Activated CD4-positive, alpha-beta T cell treated with anti-CD3 and anti-CD28 coated beads, Interleukin-2, amount 10 ng/mL, durations not matched to agents 24 days and 14 days (primary cell): ENCODE measurements around the gene MIEF1. TPM values are rescaled to one million over a fixed set of nuclear protein-coding genes. Genes with fewer than 3 reads are reported as not detected.
"Not testable (repeated sequence)": the region's sequence is repeated elsewhere in the genome, so short reads cannot be mapped to it uniquely, and the experiment has no call there.

Experiments
- DNase-seq: peaks from one replicate; pipeline ENCODE4 v3.0.0; 2022
- H3K27ac Mint-ChIP-seq: one replicate; pipeline ENCODE4 v1.8.0; 2022; ENCODE audit warnings: mild to moderate bottlenecking, mixed read lengths
- H3K27me3 Mint-ChIP-seq: one replicate; pipeline ENCODE4 v1.8.0; 2022; ENCODE audit warnings: mixed read lengths
- H3K36me3 Mint-ChIP-seq: one replicate; pipeline ENCODE4 v1.8.0; 2022; ENCODE audit warnings: low read depth, mild to moderate bottlenecking, mixed read lengths
- H3K4me1 Mint-ChIP-seq: one replicate; pipeline ENCODE4 v1.8.0; 2021; ENCODE audit warnings: mixed read lengths
- H3K4me3 Mint-ChIP-seq: one replicate; pipeline ENCODE4 v1.8.0; 2022; ENCODE audit warnings: mild to moderate bottlenecking, moderate library complexity, mixed read lengths
- H3K9me3 Mint-ChIP-seq: one replicate; pipeline ENCODE4 v1.8.0; 2021; ENCODE audit warnings: mixed read lengths
- intact Hi-C: fragments of 100-400 bp; cut with micrococcal nuclease; formaldehyde crosslinking; loops from one replicate; pipeline ENCODE4 v1.15.1; 2023
- total RNA-seq: library from RNA; stranded (reverse); gene quantifications from 2 replicates; pipeline ENCODE4 v1.2.3, GENCODE V29; 2022

The MIEF1 gene
- total RNA-seq, 1 donor from 2014 or later = 54.8 TPM

- Mint-ChIP-seq H3K4me3 (peak overlapping the region; percentile 93), H3K4me1 (peaks cover 45% of the 10 kb centered on the region), H3K9me3 (no peaks in the 10 kb centered on the region), H3K27me3 (peaks cover 2% of the 10 kb centered on the region), H3K27ac (peak overlapping the region; percentile 98), H3K36me3 (peaks cover 63% of the 10 kb centered on the region)
- intact Hi-C loops = loop anchor here (1.0 to 10.0 kb wide), 5 partner anchors 13 to 1765 kb away; partner anchors contain the start of genes MIEF1, RANGAP1, RPL3 and RPS19BP1
- DNase-seq = peak; percentile 99
Measured at GRCh38 chr22:39519681-39520225, 17.7 kb downstream of the MIEF1 start.

- Mint-ChIP-seq H3K9me3 (no peaks in the 10 kb centered on the region), H3K4me1 (peaks cover 51% of the 10 kb centered on the region), H3K36me3 (peaks cover 63% of the 10 kb centered on the region), H3K27ac (peak within 1 kb of the TSS; percentile 98), H3K4me3 (peak within 1 kb of the TSS; percentile 93), H3K27me3 (peaks cover 2% of the 10 kb centered on the region)
- intact Hi-C loops = loop anchor here (1.0 to 10.0 kb wide), 5 partner anchors 12 to 1764 kb away; partner anchors contain the start of genes MIEF1, RANGAP1, RPL3 and RPS19BP1
- DNase-seq = peak; percentile 96
Measured at GRCh38 chr22:39520226-39521105, 18.4 kb downstream of the MIEF1 start, which contains the start of gene ATF4. Gene ATF4 (plus strand): TSS chr22:39520562. CDS start chr22:39521446, 884 bp downstream.

- Mint-ChIP-seq H3K36me3 (peaks cover 60% of the 10 kb centered on the region), H3K4me1 (peaks cover 50% of the 10 kb centered on the region), H3K27ac (peak overlapping the region; percentile 98), H3K4me3 (peak overlapping the region; percentile 93)
- intact Hi-C loops = loop anchor here (2.0 to 10.0 kb wide), 2 partner anchors 122 to 1764 kb away; partner anchors contain the start of genes RANGAP1 and TAB1
- DNase-seq = peak; percentile 72
- H3K27me3 Mint-ChIP-seq, H3K9me3 Mint-ChIP-seq: not testable (repeated sequence)
Measured at GRCh38 chr22:39521106-39521885, 19.2 kb downstream of the MIEF1 start.

- H3K27me3 Mint-ChIP-seq, H3K9me3 Mint-ChIP-seq, DNase-seq: not testable (repeated sequence)
- Mint-ChIP-seq H3K4me1 (peaks cover 55% of the 10 kb centered on the region), H3K36me3 (peaks cover 61% of the 10 kb centered on the region), H3K27ac (peak overlapping the region; percentile 98), H3K4me3 (peak overlapping the region; percentile 93)
- intact Hi-C loops = loop anchor here (10.0 kb wide), 1 partner anchor 1763 kb away; the partner anchor contains the start of gene RANGAP1
Measured at GRCh38 chr22:39522091-39522490, 20.0 kb downstream of the MIEF1 start.

- Mint-ChIP-seq H3K27ac (peak overlapping the region; percentile 98), H3K9me3 (no peaks in the 10 kb centered on the region), H3K36me3 (peaks cover 65% of the 10 kb centered on the region), H3K4me3 (peak overlapping the region; percentile 93), H3K4me1 (peaks cover 59% of the 10 kb centered on the region), H3K27me3 (peaks cover 2% of the 10 kb centered on the region)
- intact Hi-C loops = loop anchor here (10.0 kb wide), 1 partner anchor 1762 kb away; the partner anchor contains the start of gene RANGAP1
- peak; percentile 72 for DNase-seq
Measured at GRCh38 chr22:39522567-39523300, 20.6 kb downstream of the MIEF1 start.

GRCh38 chr22:39524089-39524752 lies 22.1 kb downstream of the MIEF1 start:
- DNase-seq = no peak

GRCh38 chr22:39524753-39525657 lies 22.9 kb downstream of the MIEF1 start:
- Mint-ChIP-seq H3K9me3 (no peaks in the 10 kb centered on the region), H3K4me1 (peaks cover 67% of the 10 kb centered on the region), H3K27me3 (peaks cover 2% of the 10 kb centered on the region), H3K4me3 (peak overlapping the region; percentile 42), H3K27ac (peak overlapping the region; percentile 81), H3K36me3 (peaks cover 81% of the 10 kb centered on the region)
- DNase-seq = no peak
- intact Hi-C loops = loop anchor here (10.0 kb wide), 1 partner anchor 1760 kb away; the partner anchor contains the start of gene RANGAP1

More at GRCh38 chr22:39524089-39524752, 22.1 kb downstream of the MIEF1 start:
- H3K4me1 Mint-ChIP-seq = peaks cover 61% of the 10 kb centered on the region
- H3K9me3 Mint-ChIP-seq = no peaks in the 10 kb centered on the region
- intact Hi-C loops = loop anchor here (10.0 kb wide), 1 partner anchor 1761 kb away; the partner anchor contains the start of gene RANGAP1
- H3K27ac Mint-ChIP-seq = peak overlapping the region; percentile 81
- H3K4me3 Mint-ChIP-seq = peak overlapping the region; percentile 42
- H3K36me3 Mint-ChIP-seq = peaks cover 75% of the 10 kb centered on the region
- H3K27me3 Mint-ChIP-seq = peaks cover 2% of the 10 kb centered on the region

- H3K9me3 Mint-ChIP-seq = no peaks in the 10 kb centered on the region
- no peak for DNase-seq
- H3K36me3 Mint-ChIP-seq = peaks cover 82% of the 10 kb centered on the region
- peak overlapping the region; percentile 73 for H3K27ac Mint-ChIP-seq
- H3K4me1 Mint-ChIP-seq = peaks cover 69% of the 10 kb centered on the region
- intact Hi-C loops = loop anchor here (10.0 kb wide), 1 partner anchor 1759 kb away; the partner anchor contains the start of gene RANGAP1
- H3K4me3 Mint-ChIP-seq = peak overlapping the region; percentile 42
- no peaks in the 10 kb centered on the region for H3K27me3 Mint-ChIP-seq
Measured at GRCh38 chr22:39525658-39525975, 23.5 kb downstream of the MIEF1 start.

- Mint-ChIP-seq H3K36me3 (peaks cover 79% of the 10 kb centered on the region), H3K27ac (peak overlapping the region; percentile 62), H3K4me1 (peaks cover 77% of the 10 kb centered on the region), H3K4me3 (peak overlapping the region; percentile 37), H3K9me3 (no peaks in the 10 kb centered on the region), H3K27me3 (no peaks in the 10 kb centered on the region)
- peak; percentile 78 for DNase-seq
- intact Hi-C loops = loop anchor here (2.0 to 10.0 kb wide), 2 partner anchors 184 to 1758 kb away; partner anchors contain the start of gene RANGAP1
Measured at GRCh38 chr22:39526736-39527171, 24.7 kb downstream of the MIEF1 start.

- H3K4me3 Mint-ChIP-seq = peak overlapping the region; percentile 37
- intact Hi-C loops = loop anchor here (2.0 to 10.0 kb wide), 2 partner anchors 185 to 1757 kb away; partner anchors contain the start of gene RANGAP1
Measured at GRCh38 chr22:39527481-39527961, 25.4 kb downstream of the MIEF1 start.

GRCh38 chr22:39528080-39528661 lies 26.1 kb downstream of the MIEF1 start:
- peak overlapping the region; percentile 97 for H3K4me3 Mint-ChIP-seq
- DNase-seq = no peak
- H3K27me3 Mint-ChIP-seq = peaks cover 3% of the 10 kb centered on the region
- H3K36me3 Mint-ChIP-seq = peaks cover 71% of the 10 kb centered on the region
- H3K9me3 Mint-ChIP-seq = no peaks in the 10 kb centered on the region
- H3K4me1 Mint-ChIP-seq = peaks cover 72% of the 10 kb centered on the region
- intact Hi-C loops = loop anchor here (10.0 kb wide), 1 partner anchor 1757 kb away; the partner anchor contains the start of gene RANGAP1
- H3K27ac Mint-ChIP-seq = peak overlapping the region; percentile 53

More at GRCh38 chr22:39527481-39527961, 25.4 kb downstream of the MIEF1 start:
- DNase-seq = no peak
- Mint-ChIP-seq H3K9me3 (no peaks in the 10 kb centered on the region), H3K36me3 (peaks cover 76% of the 10 kb centered on the region), H3K27ac (peak overlapping the region; percentile 62), H3K27me3 (no peaks in the 10 kb centered on the region), H3K4me1 (peaks cover 74% of the 10 kb centered on the region)
